Ovary (tissue), 3 donors: Measurements from ENCODE around the gene AK9.

Experiments used
- POLR2A ChIP-seq: fragments of 450-650 bp; IDR thresholded peaks from one replicate; pipeline ENCODE4 v1.6.1; 2017; ENCODE audit warnings: antibody characterized with exemption, mild to moderate bottlenecking, moderate library complexity
- TF ChIP-seq, protein P1 (sequence below), 3 donors: fragments of 450-650 bp in 2 of 3; fragments of 200-600 bp in 1 of 3; IDR thresholded peaks; one replicate each; pipeline versions ENCODE4 v1.5.1 to v1.8.0; 2016 to 2022; ENCODE audit warnings: antibody characterized with exemption in 3 of 3, mild to moderate bottlenecking in 1 of 3
- donor health status: DM: no; HTN: no; CAD: no.

DNA sequence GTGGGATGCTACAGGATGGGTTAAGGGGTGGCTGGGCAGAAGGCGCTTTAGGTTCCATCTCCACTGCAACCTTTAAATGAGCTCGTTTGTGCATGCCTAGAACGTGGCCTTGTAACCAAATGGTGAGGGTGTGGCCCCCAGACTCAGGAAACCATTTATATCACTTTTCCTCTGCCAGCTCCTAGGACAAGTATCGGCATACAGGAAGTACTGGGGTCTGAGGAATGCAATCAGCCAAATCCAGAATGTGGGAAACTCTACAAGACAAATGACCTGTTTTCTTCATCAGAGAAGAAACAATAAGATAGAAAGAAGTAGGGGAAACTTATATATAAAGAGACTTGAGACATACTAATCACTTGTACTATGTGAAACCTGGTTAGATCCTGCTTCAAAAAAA, 21.2 kb downstream of the AK9 start:
- TF ChIP-seq, protein P1, sequence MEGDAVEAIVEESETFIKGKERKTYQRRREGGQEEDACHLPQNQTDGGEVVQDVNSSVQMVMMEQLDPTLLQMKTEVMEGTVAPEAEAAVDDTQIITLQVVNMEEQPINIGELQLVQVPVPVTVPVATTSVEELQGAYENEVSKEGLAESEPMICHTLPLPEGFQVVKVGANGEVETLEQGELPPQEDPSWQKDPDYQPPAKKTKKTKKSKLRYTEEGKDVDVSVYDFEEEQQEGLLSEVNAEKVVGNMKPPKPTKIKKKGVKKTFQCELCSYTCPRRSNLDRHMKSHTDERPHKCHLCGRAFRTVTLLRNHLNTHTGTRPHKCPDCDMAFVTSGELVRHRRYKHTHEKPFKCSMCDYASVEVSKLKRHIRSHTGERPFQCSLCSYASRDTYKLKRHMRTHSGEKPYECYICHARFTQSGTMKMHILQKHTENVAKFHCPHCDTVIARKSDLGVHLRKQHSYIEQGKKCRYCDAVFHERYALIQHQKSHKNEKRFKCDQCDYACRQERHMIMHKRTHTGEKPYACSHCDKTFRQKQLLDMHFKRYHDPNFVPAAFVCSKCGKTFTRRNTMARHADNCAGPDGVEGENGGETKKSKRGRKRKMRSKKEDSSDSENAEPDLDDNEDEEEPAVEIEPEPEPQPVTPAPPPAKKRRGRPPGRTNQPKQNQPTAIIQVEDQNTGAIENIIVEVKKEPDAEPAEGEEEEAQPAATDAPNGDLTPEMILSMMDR (IDR thresholded peaks at IDR 0.05): no peak
- TF ChIP-seq POLR2A: no peak
